Activated T-helper 2 cell treated with anti-CD3 and anti-CD28 coated beads, Interferon-gamma antibody, Interleukin-2, Interleukin-4, amounts not matched to agents 10 μg/mL and 5 μg/mL and 100 μg/mL, durations not matched to agents 14 hours and 24 hours and 36 hours (primary cell): ENCODE results near the gene SPECC1. TPM values are rescaled to one million over a fixed set of nuclear protein-coding genes. Genes with fewer than 3 reads are reported as not detected.
A peak's percentile ranks its signal among the peaks of the same experiment; 100 is the strongest.
"Not testable (repeated sequence)": the region's sequence is repeated elsewhere in the genome, so short reads cannot be mapped to it uniquely, and the experiment has no call there.

ENCODE experiments used
- DNase-seq: peaks from one replicate; pipeline ENCODE4 v3.0.0; 2021; ENCODE audit warnings: low spot score
- H3K27ac Mint-ChIP-seq: one replicate; pipeline ENCODE4 v1.8.0; 2021; ENCODE audit warnings: mixed read lengths
- H3K27me3 Mint-ChIP-seq: one replicate; pipeline ENCODE4 v1.8.0; 2021; ENCODE audit warnings: low read depth, mixed read lengths
- H3K36me3 Mint-ChIP-seq: one replicate; pipeline ENCODE4 v1.8.0; 2021; ENCODE audit warnings: low read depth, mixed read lengths
- H3K4me1 Mint-ChIP-seq: one replicate; pipeline ENCODE4 v1.8.0; 2021; ENCODE audit warnings: low read depth, mixed read lengths
- H3K4me3 Mint-ChIP-seq: one replicate; pipeline ENCODE4 v1.8.0; 2021; ENCODE audit warnings: low read depth, mild to moderate bottlenecking, moderate library complexity, mixed read lengths
- H3K9me3 Mint-ChIP-seq: one replicate; pipeline ENCODE4 v1.8.0; 2021; ENCODE audit warnings: mixed read lengths
- intact Hi-C: fragments of 100-400 bp; cut with micrococcal nuclease; formaldehyde crosslinking; loops from one replicate; pipeline ENCODE4 v1.15.1; 2023
- total RNA-seq: library from RNA; stranded (reverse); gene quantifications from 2 replicates; pipeline ENCODE4 v1.2.3, GENCODE V29; 2022

The SPECC1 gene
- total RNA-seq, 1 donor from 2014 or later = 6.8 TPM

DNA sequence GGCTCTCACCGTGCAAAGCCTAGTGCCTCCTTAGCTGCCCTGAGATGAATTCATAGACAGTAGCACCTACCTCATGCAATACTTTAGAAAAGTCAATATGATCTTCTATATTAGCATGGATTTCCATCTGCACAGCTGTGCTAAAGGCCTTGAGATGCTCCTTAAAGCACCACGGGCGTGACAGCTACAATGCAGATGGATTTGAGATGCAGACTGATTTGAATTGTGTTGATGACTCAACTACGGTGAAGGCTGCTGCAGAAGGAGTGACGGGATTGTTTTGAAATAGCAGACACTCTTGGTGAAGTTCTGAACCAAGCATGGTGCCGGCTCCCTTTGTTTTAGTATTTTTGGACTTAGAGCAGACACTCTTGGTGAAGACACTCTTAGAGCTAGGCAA, 88.2 kb downstream of the SPECC1 start:
- H3K27me3 Mint-ChIP-seq = peaks cover 9% of the 10 kb centered on the region
- H3K36me3 Mint-ChIP-seq = no peaks in the 10 kb centered on the region
- H3K4me1 Mint-ChIP-seq = no peaks in the 10 kb centered on the region
- H3K9me3 Mint-ChIP-seq = no peaks in the 10 kb centered on the region
- H3K27ac Mint-ChIP-seq = no peak overlapping the region
- intact Hi-C loops = no loop called here
- no peak overlapping the region for H3K4me3 Mint-ChIP-seq
- no peak for DNase-seq

DNA sequence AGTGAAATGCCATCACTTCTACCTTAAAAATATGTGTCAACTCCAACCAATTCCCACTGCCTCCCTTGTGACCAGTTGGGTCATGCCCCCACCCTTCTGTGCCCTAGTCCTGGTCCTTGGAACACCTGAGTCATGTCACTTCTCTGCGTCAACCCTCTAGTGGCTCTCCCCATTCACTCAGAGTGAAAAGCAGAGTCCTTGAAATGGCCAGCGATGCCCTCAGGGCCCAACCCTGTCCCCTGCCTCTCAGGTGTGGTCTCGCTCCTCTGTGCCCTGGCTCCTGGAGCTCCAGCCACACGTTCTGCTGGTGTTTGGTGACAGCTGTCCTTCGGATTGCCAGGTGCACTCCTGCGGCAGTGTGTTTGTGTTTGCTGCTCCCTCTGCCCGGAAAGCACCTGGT, 89.2 kb downstream of the SPECC1 start:
- Mint-ChIP-seq H3K27me3 (peaks cover 10% of the 10 kb centered on the region), H3K4me1 (no peaks in the 10 kb centered on the region), H3K9me3 (no peaks in the 10 kb centered on the region), H3K27ac (no peak overlapping the region), H3K36me3 (no peaks in the 10 kb centered on the region), H3K4me3 (no peak overlapping the region)
- no peak for DNase-seq
- intact Hi-C loops = no loop called here

DNA sequence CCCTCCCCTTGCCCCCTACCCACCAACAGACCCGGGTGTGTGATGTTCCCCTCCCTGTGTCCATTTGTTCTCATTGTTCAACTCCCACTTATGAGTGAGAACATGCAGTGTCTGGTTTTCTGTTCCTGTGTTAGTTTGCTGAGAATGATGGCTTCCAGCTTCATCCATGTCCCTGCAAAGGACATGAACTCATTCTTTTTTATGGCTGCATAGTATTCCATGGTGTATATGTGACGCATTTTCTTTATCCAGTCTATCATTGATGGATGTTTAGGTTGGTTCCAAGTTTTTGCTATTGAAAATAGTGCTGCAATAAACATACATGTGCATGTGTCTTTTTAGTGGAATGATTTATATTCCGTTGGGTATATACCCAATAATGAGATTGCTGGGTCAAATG, 91.6 kb downstream of the SPECC1 start:
- DNase-seq, H3K27me3 Mint-ChIP-seq, intact Hi-C loops, H3K9me3 Mint-ChIP-seq, H3K27ac Mint-ChIP-seq, H3K4me1 Mint-ChIP-seq, H3K36me3 Mint-ChIP-seq, H3K4me3 Mint-ChIP-seq: not testable (repeated sequence)

DNA sequence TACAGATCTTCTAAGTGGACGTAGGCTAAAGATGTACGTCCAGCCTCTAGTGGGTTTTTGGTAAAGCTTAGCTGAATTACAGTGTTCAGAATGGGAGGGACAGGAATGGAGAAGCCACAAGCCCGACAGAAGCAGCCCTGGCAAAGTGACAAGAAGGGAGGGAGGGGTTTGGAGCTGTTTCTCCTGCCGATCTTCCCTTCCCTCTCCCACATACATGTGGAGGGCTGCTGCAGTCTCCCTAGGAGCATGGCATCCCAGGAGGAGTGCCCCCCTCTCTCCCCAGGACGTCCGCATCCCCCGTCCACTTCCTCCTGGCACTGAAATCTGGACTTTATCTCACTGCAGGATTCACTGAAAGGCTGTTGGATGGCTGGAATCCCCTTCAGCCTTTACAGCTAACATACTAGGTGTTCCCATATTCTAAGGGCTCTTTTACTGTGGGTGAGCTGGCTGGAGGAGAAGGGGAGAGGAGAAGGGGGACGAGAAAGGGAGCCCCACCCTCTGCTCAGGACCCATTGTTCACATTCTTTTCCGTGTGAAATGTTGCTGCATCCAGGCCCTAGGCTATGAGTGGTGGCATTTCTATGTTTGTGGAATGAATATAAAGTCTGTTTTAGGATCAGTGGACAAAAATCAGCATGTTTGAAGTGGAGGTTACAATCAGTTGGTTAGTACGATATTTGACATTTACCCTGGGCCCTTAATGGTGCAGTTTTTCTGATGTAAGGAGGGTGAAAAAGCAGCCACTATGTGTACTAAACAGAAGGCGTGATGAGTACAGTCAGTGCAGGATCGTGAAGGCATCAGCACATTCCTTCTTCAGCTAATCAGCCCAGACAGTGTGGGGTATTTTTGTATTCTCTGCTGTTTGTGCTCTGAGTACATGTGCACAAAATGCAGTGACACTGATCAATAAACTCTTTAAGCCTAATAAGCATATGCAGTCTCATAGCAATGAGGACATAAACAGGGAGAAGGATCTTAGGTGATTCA, 94.6 kb downstream of the SPECC1 start:
- intact Hi-C loops = no loop called here
- Mint-ChIP-seq H3K36me3 (no peaks in the 10 kb centered on the region), H3K4me3 (no peak overlapping the region), H3K27ac (no peak overlapping the region), H3K9me3 (no peaks in the 10 kb centered on the region), H3K4me1 (no peaks in the 10 kb centered on the region), H3K27me3 (peaks cover 9% of the 10 kb centered on the region)
- DNase-seq = no peak

DNA sequence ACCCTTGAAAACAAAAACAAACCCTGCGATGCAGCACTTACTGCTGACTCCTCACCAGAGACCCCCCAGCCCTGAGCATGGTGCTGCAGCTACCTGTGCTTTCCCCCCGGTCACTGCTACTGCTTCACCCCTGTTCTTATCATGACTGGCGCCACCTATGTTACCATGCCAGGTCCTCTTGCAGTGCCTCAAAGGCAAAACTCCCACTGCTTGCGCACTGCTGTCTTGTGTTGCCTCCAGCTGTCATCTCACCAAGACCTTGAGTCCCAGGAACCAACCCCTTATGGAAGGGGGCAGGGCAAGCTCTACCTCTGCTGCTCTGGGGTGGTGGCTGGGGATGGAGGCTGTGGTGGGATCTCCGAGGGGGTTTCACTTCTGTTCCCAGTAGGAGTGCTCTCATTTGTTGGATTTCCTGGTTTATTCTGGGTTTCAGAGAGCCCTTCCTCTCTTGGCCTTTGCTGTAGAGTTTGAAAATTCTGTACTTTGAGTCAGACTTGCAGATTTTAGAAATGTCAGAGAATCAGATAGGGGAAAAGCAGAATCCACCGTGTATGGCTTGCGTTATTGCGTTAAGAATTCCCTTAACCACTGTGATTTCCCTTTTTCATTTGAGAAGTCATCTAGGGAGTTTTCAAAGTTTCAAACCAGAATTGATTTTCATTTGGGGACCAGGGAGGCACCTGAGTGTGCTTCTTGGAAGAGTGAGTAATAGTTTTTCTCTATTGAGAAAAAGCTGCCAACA, 96.6 kb downstream of the SPECC1 start:
- intact Hi-C loops = no loop called here
- no peak overlapping the region for H3K4me3 Mint-ChIP-seq
- DNase-seq = no peak
- no peak overlapping the region for H3K27ac Mint-ChIP-seq
- peaks cover 9% of the 10 kb centered on the region for H3K27me3 Mint-ChIP-seq
- H3K4me1 Mint-ChIP-seq = no peaks in the 10 kb centered on the region
- H3K36me3 Mint-ChIP-seq = no peaks in the 10 kb centered on the region
- H3K9me3 Mint-ChIP-seq = no peaks in the 10 kb centered on the region

DNA sequence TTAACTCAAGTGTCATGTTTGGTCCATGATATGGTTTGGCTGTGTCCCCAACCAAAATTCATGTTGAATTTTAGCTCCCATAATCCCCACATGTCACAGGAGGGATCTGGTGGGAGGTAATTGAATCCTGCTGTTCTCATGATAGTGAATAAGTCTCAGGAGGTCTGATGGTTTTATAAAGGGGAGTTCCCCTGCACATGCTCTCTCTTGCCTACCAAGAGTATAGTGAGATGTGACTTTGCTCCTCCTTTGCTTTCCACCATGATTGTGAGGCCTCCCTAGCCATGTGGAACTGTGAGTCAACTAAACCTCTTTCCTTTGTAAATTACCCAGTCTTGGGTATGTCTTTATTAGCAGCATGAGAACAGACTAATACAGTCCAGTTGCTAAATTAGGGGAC, 97.3 kb downstream of the SPECC1 start:
- intact Hi-C loops, H3K27ac Mint-ChIP-seq: not testable (repeated sequence)

DNA sequence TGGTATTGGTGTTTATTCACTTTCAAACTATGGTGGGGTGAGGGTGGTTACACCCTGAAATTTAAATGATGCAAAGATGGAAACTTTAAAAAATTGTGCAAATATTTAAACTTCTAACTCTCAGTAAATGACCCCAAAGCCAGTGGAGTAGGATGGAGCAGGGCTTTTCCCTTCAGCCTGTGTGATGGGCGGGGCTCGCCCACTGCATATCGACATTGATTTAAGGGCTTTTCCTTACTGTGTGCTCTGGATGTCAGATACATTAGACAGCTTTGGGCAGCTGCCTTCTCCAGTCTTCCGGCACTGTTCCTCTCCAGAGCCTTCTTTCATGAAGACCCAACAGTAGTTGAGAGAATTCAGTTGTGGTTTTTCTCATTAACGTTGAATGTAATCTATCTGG, 99.9 kb downstream of the SPECC1 start:
- intact Hi-C loops = no loop called here
- Mint-ChIP-seq H3K4me3 (no peak overlapping the region), H3K27me3 (peaks cover 13% of the 10 kb centered on the region), H3K27ac (no peak overlapping the region), H3K9me3 (no peaks in the 10 kb centered on the region), H3K4me1 (no peaks in the 10 kb centered on the region), H3K36me3 (no peaks in the 10 kb centered on the region)
- DNase-seq = no peak

More for the DNA sequence above, 97.3 kb downstream of the SPECC1 start:
- H3K9me3 Mint-ChIP-seq, H3K4me1 Mint-ChIP-seq, H3K36me3 Mint-ChIP-seq, H3K4me3 Mint-ChIP-seq, DNase-seq: not testable (repeated sequence)
- peaks cover 13% of the 10 kb centered on the region for H3K27me3 Mint-ChIP-seq

DNA sequence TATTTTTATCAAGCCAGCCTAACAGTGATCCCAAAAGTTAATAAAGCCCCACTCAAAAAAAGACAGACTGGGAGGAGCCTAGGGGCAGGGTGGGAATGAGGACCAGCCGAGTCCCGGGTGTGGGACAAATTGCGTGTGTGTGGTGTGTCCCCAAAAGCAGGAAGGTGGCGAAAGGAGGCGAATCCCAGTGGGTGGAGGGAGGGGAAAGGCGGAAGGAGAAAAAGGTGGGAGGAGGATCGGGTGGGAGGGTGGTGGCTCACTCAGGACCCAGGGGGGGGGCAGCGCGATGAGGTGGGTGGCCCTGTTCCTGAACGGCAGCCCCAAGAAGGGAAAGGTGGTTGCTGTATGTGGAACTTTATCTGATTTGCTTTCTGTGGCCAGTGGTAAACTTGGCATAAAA, 102.4 kb downstream of the SPECC1 start:
- no peaks in the 10 kb centered on the region for H3K36me3 Mint-ChIP-seq
- no peak for DNase-seq
- H3K4me3 Mint-ChIP-seq = no peak overlapping the region
- no peaks in the 10 kb centered on the region for H3K4me1 Mint-ChIP-seq
- no peaks in the 10 kb centered on the region for H3K9me3 Mint-ChIP-seq
- intact Hi-C loops = no loop called here
- H3K27ac Mint-ChIP-seq = no peak overlapping the region
- peaks cover 19% of the 10 kb centered on the region for H3K27me3 Mint-ChIP-seq

DNA sequence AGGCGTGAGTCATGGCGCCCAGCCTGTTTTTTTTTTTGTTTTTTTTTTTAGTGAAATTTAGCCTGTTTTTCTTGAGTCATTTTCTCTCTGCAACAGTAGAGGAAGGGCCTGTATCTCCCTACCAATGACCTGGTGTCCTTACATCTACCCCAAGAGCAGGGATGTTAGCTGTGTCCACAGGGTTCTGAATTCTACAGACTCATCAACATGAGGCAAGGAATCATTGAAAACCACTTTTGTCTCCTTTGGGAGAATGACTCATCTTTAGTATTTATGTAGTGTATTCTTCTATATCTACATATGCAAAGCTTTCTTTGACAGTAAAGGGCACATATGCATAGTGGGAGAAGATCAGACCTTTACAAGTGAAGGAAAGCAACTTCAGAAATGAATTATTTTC, 105.3 kb downstream of the SPECC1 start:
- peaks cover 25% of the 10 kb centered on the region for H3K27me3 Mint-ChIP-seq
- no peak for DNase-seq
- peaks cover 2% of the 10 kb centered on the region for H3K4me1 Mint-ChIP-seq
- H3K36me3 Mint-ChIP-seq = no peaks in the 10 kb centered on the region
- no peak overlapping the region for H3K27ac Mint-ChIP-seq
- no peak overlapping the region for H3K4me3 Mint-ChIP-seq
- intact Hi-C loops = no loop called here
- H3K9me3 Mint-ChIP-seq = no peaks in the 10 kb centered on the region

DNA sequence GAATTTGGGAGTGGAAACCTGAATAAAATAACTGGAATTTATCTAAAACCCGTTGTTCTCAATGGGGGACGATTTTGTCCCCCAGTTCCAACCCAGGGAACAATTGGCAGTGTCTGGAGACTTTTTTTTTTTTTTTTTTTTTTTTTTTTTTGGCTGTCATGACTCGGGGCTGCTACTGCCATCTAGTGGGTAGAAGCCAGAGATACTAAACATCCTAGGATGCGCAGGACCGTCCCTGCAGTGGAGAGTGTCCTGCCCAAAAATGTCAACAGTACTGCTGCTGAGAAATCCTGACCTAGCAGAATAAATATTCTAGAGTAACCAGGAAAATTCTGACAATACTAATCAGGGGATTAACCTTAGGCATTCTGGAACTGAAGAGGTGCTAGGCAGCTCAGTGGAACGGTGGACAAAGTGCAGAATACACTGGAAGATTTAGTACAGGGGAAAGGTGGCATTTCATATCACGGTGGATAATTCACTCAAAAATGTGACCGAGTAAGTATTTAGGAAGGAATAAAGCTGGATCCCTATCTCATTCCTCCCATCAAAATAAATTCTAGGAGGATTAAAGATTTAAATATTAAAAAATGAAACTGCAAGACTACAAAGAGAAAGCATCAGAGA, 107.6 kb downstream of the SPECC1 start:
- Mint-ChIP-seq H3K36me3 (no peaks in the 10 kb centered on the region), H3K27ac (no peak overlapping the region), H3K4me1 (peaks cover 2% of the 10 kb centered on the region), H3K9me3 (no peaks in the 10 kb centered on the region), H3K4me3 (no peak overlapping the region), H3K27me3 (peaks cover 22% of the 10 kb centered on the region)
- DNase-seq = peak; percentile 22
- intact Hi-C loops = loop anchor here (1.0 kb wide), 1 partner anchor 124 kb away; no protein-coding TSS in a partner anchor

DNA sequence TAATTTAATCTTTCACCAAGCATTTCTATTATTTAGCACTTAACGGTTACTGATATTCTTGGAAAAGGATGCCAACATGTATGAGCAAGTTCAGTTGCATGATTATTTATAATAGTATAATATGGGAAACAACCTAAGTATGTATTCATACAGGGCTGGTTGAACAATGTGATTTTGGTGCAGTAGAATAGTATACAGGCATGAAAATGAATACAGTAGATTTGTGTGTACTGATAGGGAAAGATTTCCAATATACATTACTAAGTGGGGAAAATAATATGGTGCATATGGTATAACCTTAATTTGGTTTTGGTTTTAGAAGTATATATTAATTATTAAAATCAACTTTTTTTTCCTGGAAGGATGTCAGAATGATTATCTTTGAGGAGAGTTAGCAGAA, 109.1 kb downstream of the SPECC1 start:
- Mint-ChIP-seq H3K36me3 (no peaks in the 10 kb centered on the region), H3K4me1 (peaks cover 2% of the 10 kb centered on the region), H3K27ac (no peak overlapping the region), H3K27me3 (peaks cover 21% of the 10 kb centered on the region), H3K4me3 (no peak overlapping the region), H3K9me3 (no peaks in the 10 kb centered on the region)
- intact Hi-C loops = no loop called here
- DNase-seq = no peak

DNA sequence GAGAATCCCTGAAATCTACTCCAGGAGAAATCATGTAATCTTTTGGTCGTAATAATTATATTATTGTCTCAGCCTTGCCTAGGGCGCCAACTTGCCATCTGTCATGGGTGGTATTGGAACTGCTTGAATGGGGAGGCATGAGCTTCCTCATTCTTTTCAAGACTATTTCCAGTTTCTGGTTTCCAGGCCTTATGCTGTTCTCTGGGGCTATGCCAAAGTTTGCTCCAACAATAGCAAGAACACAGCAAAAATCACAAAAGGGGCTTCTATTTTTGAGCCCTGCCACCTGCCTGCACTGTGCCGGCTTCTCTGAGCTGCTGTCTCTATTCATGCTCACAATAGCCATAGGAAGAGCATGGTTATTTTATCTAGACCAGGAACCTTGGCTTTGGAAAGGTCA, 111.7 kb downstream of the SPECC1 start:
- Mint-ChIP-seq H3K9me3 (no peaks in the 10 kb centered on the region), H3K4me1 (peaks cover 2% of the 10 kb centered on the region)
- intact Hi-C loops = loop anchor here (1.0 to 2.0 kb wide), 2 partner anchors 105 to 200 kb away; no protein-coding TSS in a partner anchor

More for the DNA sequence above, 111.7 kb downstream of the SPECC1 start:
- H3K4me3 Mint-ChIP-seq = no peak overlapping the region
- H3K36me3 Mint-ChIP-seq = no peaks in the 10 kb centered on the region
- DNase-seq = no peak
- no peak overlapping the region for H3K27ac Mint-ChIP-seq
- H3K27me3 Mint-ChIP-seq = peaks cover 10% of the 10 kb centered on the region
